ENCODE data around the gene CASS4. TPM values are rescaled to one million over a fixed set of nuclear protein-coding genes. Genes with fewer than 3 reads are reported as not detected.

Gene CASS4
- total and polyA plus RNA-seq, 2 donors (not counting 3 experiments of a cell fraction or from before 2014, with no cell fraction given) = not detected

- dilution Hi-C loops (cut with MboI; ENCODE audit: extremely low pct_ligation_motif_present, low sequenced_read_pairs) (no loop called here), intact Hi-C loops (cut with micrococcal nuclease) (loop anchor here (1.0 kb wide), 5 partner anchors 46 to 110 kb away; partner anchors contain the start of genes AURKA, CSTF1 and FAM210B)
- peak within 1 kb of the TSS; percentile 91 for H2AFZ ChIP-seq (ENCODE audit: low read depth, low read length)
- peak within 1 kb of the TSS; percentile 83 to 95 (median 92) for H3K4me3 ChIP-seq (replicated peaks in 1 of 3; ENCODE audit: insufficient read depth in 1 of 3, low read depth in 1 of 3, low read length in 3 of 3)
- ChIA-PET POLR2A (no interaction called here), CTCF (interaction anchor here (1.1 kb wide), 1 partner anchor 56 kb away, joined by 5 read pairs; the partner anchor contains the start of gene CASS4)
- H4K20me1 ChIP-seq (replicated peaks; ENCODE audit: control insufficient read depth, extremely low read depth, insufficient read depth, low read length) = no peaks in the 10 kb centered on the region
- H3K4me1 ChIP-seq (ENCODE audit: control insufficient read depth, extremely low read depth, insufficient read depth, low read length) = peaks cover 7% of the 10 kb centered on the region
- H3K9me1 ChIP-seq (replicated peaks; ENCODE audit: control insufficient read depth, extremely low read depth, insufficient read depth, low read length) = no peaks in the 10 kb centered on the region
- DNase-seq (ENCODE audit: low read depth, low spot score) (peak; percentile 95), FAIRE-seq (peak; percentile 97)
- peaks cover 0 to 1% of the 10 kb centered on the region in 2 experiments for H3K36me3 ChIP-seq (ENCODE audit: control insufficient read depth in 2 of 2, extremely low read depth in 1 of 2, insufficient read depth in 2 of 2, low read length in 2 of 2)
- H3K9me3 ChIP-seq (replicated peaks; ENCODE audit: control insufficient read depth, insufficient read depth, low read length) = no peaks in the 10 kb centered on the region
- TF ChIP-seq GATA2 (IDR thresholded peaks at IDR 0.05; ENCODE audit: insufficient read depth, insufficient read length, low read depth, low read length) = no peak
- TF ChIP-seq POLR2A (IDR thresholded peaks at IDR 0.05; ENCODE audit: low read depth, low read length) = peak; percentile 78
- TF ChIP-seq MYC (IDR thresholded peaks at IDR 0.05; ENCODE audit: low read depth, low read length) = no peak
- no peak for TF ChIP-seq FOS (IDR thresholded peaks at IDR 0.05; ENCODE audit: borderline replicate concordance, insufficient read depth, low read length)
- TF ChIP-seq, protein P1, sequence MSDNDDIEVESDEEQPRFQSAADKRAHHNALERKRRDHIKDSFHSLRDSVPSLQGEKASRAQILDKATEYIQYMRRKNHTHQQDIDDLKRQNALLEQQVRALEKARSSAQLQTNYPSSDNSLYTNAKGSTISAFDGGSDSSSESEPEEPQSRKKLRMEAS (IDR thresholded peaks at IDR 0.05; ENCODE audit: insufficient read depth, insufficient read length) = peak; percentile 40
- peak; percentile 92 for TF ChIP-seq POLR2AphosphoS5 (IDR thresholded peaks at IDR 0.05; ENCODE audit: insufficient read depth, low read depth, low read length)
- H3K79me2 ChIP-seq (ENCODE audit: control insufficient read depth, insufficient read depth, low read length) = peaks cover 25% of the 10 kb centered on the region
- H3K27me3 ChIP-seq (ENCODE audit: control insufficient read depth in 2 of 2, insufficient read depth in 2 of 2, low read length in 2 of 2) = peaks cover 0 to 3% of the 10 kb centered on the region in 2 experiments
- H3K27ac ChIP-seq (ENCODE audit: insufficient read depth, low read depth, low read length) = peak within 1 kb of the TSS; percentile 87
- H3K4me2 ChIP-seq (ENCODE audit: insufficient read depth, low read length) = peak within 1 kb of the TSS; percentile 91
- TSS peak; percentile 66 for BruUV-seq (replicated peaks)
- H3K9ac ChIP-seq (replicated peaks; ENCODE audit: extremely low read depth, insufficient read depth, low read length) = peak within 1 kb of the TSS; percentile 94
Observed at GRCh38 chr20:56468316-56469076, 56.4 kb downstream of the CASS4 start, which contains the start of gene RTF2. Gene RTF2, plus strand, starts transcription at chr20:56468627. Its CDS starts 71 bp downstream, at chr20:56468698.

DNA sequence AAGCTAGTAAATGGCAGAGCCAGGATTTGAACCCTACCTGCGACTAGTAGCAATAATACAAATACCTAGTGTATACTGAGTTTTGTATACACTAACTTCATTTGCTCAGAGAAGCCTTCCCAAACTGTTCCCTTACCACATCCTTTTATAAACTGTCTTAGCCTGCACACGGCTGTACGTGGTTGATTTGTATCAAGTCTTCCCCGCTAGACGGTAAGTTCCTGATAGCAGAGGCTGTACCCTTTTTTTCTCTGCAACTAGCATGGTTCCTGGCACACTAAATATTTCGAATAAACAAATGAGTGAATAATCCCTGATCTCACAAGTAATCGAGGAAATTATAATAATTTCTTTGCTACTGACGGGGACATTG is 57.0 kb downstream of the CASS4 start:
- BruUV-seq (replicated peaks) = no TSS peak
- no peaks in the 10 kb centered on the region for H3K9me1 ChIP-seq (replicated peaks; ENCODE audit: control insufficient read depth, extremely low read depth, insufficient read depth, low read length)
- peaks cover 0 to 3% of the 10 kb centered on the region in 2 experiments for H3K27me3 ChIP-seq (ENCODE audit: control insufficient read depth in 2 of 2, insufficient read depth in 2 of 2, low read length in 2 of 2)
- CTCF ChIA-PET = interaction anchor here (1.1 kb wide), 1 partner anchor 57 kb away, joined by 5 read pairs; the partner anchor contains the start of gene CASS4
- FAIRE-seq = no peak
- H3K9ac ChIP-seq (replicated peaks; ENCODE audit: extremely low read depth, insufficient read depth, low read length) = peak overlapping the region; percentile 94
- peak overlapping the region; percentile 66 for H2AFZ ChIP-seq (ENCODE audit: low read depth, low read length)
- no peak for DNase-seq (ENCODE audit: low read depth, low spot score)
- peak overlapping the region; percentile 83 to 95 (median 92) for H3K4me3 ChIP-seq (replicated peaks in 1 of 3; ENCODE audit: insufficient read depth in 1 of 3, low read depth in 1 of 3, low read length in 3 of 3)
- H3K36me3 ChIP-seq (ENCODE audit: control insufficient read depth in 2 of 2, extremely low read depth in 1 of 2, insufficient read depth in 2 of 2, low read length in 2 of 2) = peaks cover 0 to 5% of the 10 kb centered on the region in 2 experiments
- intact Hi-C loops (cut with micrococcal nuclease) (no loop called here), dilution Hi-C loops (cut with MboI; ENCODE audit: extremely low pct_ligation_motif_present, low sequenced_read_pairs) (no loop called here)
- TF ChIP-seq, protein P1 (IDR thresholded peaks at IDR 0.05; ENCODE audit: insufficient read depth, insufficient read length) = no peak
- no peaks in the 10 kb centered on the region for H4K20me1 ChIP-seq (replicated peaks; ENCODE audit: control insufficient read depth, extremely low read depth, insufficient read depth, low read length)
- peaks cover 25% of the 10 kb centered on the region for H3K79me2 ChIP-seq (ENCODE audit: control insufficient read depth, insufficient read depth, low read length)
- H3K4me1 ChIP-seq (ENCODE audit: control insufficient read depth, extremely low read depth, insufficient read depth, low read length) = peaks cover 7% of the 10 kb centered on the region
- peak overlapping the region; percentile 91 for H3K4me2 ChIP-seq (ENCODE audit: insufficient read depth, low read length)
- no peaks in the 10 kb centered on the region for H3K9me3 ChIP-seq (replicated peaks; ENCODE audit: control insufficient read depth, insufficient read depth, low read length)
- POLR2A ChIA-PET = no interaction called here
- H3K27ac ChIP-seq (ENCODE audit: insufficient read depth, low read depth, low read length) = peak overlapping the region; percentile 87
